RWPE1 (cell line): ENCODE data around the gene SEZ6.

Source experiments
- CTCF ChIA-PET: fragments of 350-600 bp; sonication (Branson Sonifier 250); formaldehyde crosslinking; extraction: SDS; loops from one replicate; lab custom pipeline; 2021; lab: Yijun Ruan, JAX
- POLR2A ChIA-PET: fragments of 400-600 bp; formaldehyde crosslinking; extraction: SDS; loops from one replicate; lab custom pipeline; 2020; ENCODE audit warnings: antibody characterized with exemption; ENCODE audit not compliant: low non-redundant PET; lab: Yijun Ruan, JAX
- DNase-seq: peaks from one replicate; pipeline ENCODE4 v3.0.0; 2012; ENCODE audit warnings: low spot score
- H3K27ac ChIP-seq: fragments of 450-650 bp; 2 replicates; pipeline ENCODE4 v1.5.1; 2017
- TF ChIP-seq, protein P1 (sequence below): fragments of 450-650 bp; conservative IDR thresholded peaks from 2 replicates; pipeline ENCODE4 v1.5.1; 2017; ENCODE audit warnings: low read depth, mild to moderate bottlenecking

SEZ6 gene

DNA sequence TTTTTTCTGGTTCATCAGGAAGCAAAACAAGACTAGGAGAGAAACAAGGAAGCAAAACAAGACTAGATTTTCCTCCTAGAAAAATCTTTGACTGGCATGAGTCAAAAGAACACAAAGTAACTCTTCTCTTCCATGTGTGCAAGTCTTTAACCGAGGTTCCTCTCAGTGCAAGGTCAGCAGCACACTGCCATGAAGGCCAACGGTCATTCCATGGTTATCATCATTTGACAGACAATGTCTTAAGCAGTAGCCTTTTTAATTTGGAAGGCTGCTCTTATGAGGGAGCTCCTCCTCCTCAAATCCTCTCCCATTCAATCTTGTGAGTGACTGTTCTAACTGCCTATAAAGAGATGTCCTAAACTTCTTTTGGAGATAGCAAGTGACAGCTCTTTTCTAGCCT lies 87.5 kb downstream of the SEZ6 start:
- H3K27ac ChIP-seq = no peak overlapping the region
- ChIA-PET POLR2A (no interaction called here), CTCF (interaction anchor here (0.7 to 1.0 kb wide), 2 partner anchors 9 to 167 kb away, joined by 3 read pairs; no protein-coding TSS in a partner anchor)
- TF ChIP-seq, protein P1, sequence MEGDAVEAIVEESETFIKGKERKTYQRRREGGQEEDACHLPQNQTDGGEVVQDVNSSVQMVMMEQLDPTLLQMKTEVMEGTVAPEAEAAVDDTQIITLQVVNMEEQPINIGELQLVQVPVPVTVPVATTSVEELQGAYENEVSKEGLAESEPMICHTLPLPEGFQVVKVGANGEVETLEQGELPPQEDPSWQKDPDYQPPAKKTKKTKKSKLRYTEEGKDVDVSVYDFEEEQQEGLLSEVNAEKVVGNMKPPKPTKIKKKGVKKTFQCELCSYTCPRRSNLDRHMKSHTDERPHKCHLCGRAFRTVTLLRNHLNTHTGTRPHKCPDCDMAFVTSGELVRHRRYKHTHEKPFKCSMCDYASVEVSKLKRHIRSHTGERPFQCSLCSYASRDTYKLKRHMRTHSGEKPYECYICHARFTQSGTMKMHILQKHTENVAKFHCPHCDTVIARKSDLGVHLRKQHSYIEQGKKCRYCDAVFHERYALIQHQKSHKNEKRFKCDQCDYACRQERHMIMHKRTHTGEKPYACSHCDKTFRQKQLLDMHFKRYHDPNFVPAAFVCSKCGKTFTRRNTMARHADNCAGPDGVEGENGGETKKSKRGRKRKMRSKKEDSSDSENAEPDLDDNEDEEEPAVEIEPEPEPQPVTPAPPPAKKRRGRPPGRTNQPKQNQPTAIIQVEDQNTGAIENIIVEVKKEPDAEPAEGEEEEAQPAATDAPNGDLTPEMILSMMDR = no peak
- no peak for DNase-seq

DNA sequence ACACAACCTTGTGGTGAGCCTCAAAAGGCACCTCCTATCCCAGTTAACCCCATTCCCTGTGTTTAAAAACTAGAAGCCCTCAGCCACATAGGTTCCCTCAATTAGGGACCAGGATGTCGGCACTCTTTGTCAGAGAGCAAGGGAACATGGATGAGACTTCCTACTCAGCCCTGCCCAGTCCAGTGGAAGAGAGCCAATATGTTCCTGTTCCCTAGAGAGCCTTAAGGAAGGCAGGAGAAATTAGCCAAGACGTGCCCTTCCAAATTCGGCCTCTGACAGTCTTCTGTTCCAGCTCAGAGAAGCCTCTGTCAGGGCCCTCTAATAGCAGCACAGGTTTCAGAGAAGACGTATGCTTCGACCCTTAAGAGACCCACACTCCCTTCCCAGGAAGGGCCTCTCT lies 88.4 kb downstream of the SEZ6 start:
- no peak for DNase-seq
- ChIA-PET CTCF (interaction anchor here (0.6 to 0.7 kb wide), 2 partner anchors 148 to 166 kb away, joined by 3 to 4 read pairs; no protein-coding TSS in a partner anchor), POLR2A (no interaction called here)
- TF ChIP-seq, protein P1 = no peak
- H3K27ac ChIP-seq = peak overlapping the region; percentile 17

DNA sequence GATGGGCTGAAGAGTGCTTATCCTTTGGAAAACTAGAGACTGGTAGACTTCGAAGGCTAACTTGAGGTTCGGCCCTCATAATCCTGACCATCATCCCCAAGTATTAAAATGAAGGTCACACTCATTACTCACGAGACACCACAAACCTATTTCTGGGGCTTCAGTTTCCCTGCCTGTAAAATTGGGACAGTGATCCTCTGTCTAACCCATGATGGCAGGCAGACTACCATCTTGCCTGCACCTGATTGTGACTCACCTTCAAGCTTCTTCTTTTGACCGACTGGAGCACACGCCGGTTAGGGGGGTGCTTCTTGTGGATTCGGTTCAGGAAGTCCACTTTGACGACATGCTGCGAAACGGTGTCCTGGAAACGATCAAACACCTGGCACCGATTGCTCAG lies 88.8 kb downstream of the SEZ6 start:
- CTCF ChIA-PET = interaction anchor here (0.5 to 0.6 kb wide), 2 partner anchors 20 to 148 kb away, joined by 4 read pairs; no protein-coding TSS in a partner anchor
- DNase-seq = no peak
- TF ChIP-seq, protein P1 = no peak
- POLR2A ChIA-PET = no interaction called here
- peak overlapping the region; percentile 17 for H3K27ac ChIP-seq

DNA sequence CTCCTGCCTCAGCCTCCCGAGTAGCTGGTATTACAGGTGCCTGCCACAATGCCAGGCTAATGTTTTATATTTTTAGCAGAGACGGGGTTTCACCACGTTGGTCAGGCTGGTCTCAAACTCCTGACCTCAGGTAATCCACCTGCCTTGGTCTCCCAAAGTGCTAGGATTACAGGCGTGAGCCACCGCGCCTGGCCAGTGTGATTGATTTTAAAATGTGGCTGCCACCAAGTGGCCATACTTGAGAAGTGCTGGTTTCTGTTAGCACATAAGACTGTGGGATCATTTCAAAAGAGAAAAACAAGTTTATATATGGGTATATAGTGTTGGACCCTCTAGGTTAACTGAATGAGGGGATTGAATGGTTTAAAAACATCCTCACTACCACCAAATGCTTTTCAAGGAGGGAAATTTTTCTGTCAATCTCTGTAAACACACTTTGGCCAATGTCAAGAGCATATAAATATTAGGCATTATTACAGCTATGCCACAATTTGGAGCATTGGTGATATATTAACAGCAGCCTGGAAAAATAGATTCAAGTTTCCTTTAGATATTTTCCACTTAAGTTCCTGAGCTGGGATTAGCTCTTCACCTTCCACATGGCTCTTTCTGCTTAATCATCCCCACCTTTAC lies 89.4 kb downstream of the SEZ6 start:
- TF ChIP-seq, protein P1 = peak; percentile 81
- CTCF ChIA-PET = interaction anchor here (0.5 to 1.6 kb wide), 3 partner anchors 13 to 49 kb away, joined by 4 read pairs; no protein-coding TSS in a partner anchor
- DNase-seq = no peak
- POLR2A ChIA-PET = no interaction called here
- H3K27ac ChIP-seq = no peak overlapping the region

DNA sequence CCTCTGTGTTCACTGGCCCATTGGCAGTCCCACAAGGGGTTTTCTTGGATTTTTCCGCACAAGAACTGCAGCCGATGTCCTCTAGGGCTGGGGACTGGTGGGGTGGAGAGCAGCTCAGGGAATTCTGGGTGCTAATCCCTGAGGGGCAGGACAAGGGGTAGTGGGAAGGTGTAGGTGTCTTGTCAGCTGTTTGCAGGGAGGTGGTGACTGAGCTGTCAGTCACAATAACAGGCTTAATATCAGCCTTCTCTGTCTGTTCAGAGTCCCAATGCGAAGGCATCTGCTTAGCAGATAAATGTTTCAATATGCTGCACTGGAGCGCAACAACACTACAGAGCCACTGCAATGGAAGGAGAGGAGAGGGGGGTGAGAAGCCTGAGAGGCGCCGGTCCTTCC lies 92.9 kb downstream of the SEZ6 start:
- ChIA-PET CTCF (interaction anchor here (0.5 to 1.1 kb wide), 2 partner anchors 10 to 181 kb away, joined by 4 to 9 read pairs; no protein-coding TSS in a partner anchor), POLR2A (no interaction called here)
- TF ChIP-seq, protein P1 = no peak
- 0 out of 2 replicates have a peak overlapping the region, but pooled peaks have one; percentile 2 for H3K27ac ChIP-seq
- DNase-seq = no peak

DNA sequence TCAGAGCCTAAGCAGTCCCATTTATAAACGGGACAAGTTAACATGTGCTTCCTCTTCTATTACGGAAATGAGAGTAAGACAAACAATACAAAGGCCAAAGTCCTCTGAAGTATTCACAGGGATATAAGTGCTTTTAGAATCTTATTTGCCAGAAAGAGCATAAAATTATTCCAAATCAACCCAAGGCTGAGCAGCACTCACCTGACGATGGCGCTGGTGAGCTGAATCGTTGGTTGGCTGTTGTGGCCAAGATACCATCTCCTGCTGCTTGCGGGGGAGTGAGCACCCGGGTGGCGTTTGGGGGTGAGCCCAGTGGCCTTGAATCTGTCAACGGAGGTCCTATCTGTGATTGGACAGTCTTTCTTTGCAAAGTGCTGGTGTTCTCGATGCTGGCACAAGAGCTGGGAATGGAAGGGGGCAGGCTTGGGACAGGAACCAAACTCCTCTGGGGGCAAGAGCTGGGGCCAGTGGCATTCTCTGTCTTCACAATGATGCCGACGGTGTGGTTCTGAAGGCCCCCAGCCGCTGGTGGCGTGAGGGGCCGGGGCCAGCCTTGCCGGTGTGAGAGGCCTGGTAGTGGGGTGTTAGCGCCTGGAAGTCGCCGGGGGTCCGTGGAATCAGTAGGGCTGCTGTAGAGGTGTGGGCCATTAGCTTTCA lies 93.4 kb downstream of the SEZ6 start:
- TF ChIP-seq, protein P1 = no peak
- ChIA-PET POLR2A (no interaction called here), CTCF (interaction anchor here (0.5 to 1.1 kb wide), 3 partner anchors 9 to 736 kb away, joined by 4 to 9 read pairs (median 4); no protein-coding TSS in a partner anchor)
- DNase-seq = no peak
- H3K27ac ChIP-seq = 0 out of 2 replicates have a peak overlapping the region, but pooled peaks have one; percentile 2
